Measurements from ENCODE around the gene ARCN1.

- TF ChIP-seq CTCF (conservative IDR thresholded peaks at IDR 0.05; ENCODE audit: low read depth, low read length) (no peak), EZH2 (IDR thresholded peaks at IDR 0.05; ENCODE audit: low read length, unreplicated experiment) (no peak)
These were observed 28.1 kb upstream of the ARCN1 start for GRCh38 chr11:118544010-118544646.
